Uterus (tissue), 2 donors: ENCODE results near the gene DPP4.

Experiments
- CTCF ChIP-seq, 4 experiments: fragments of 200-600 bp in 2 of 4; fragments of 450-650 bp in 2 of 4; sonication (generic) in 2 of 4; IDR thresholded peaks; one replicate each; pipeline ENCODE4 v1.5.1; 2016 to 2019; ENCODE audit warnings: antibody characterized with exemption in 4 of 4, mild to moderate bottlenecking in 2 of 4, moderate library complexity in 1 of 4
- POLR2A ChIP-seq, 2 donors: fragments of 450-650 bp; IDR thresholded peaks; one replicate each; pipeline ENCODE4 v1.6.1; 2016; ENCODE audit warnings: antibody characterized with exemption in 2 of 2, mild to moderate bottlenecking in 1 of 2, moderate library complexity in 1 of 2

GRCh38 chr2:162018530-162018929 is 55.5 kb downstream of the DPP4 start:
- no peak for TF ChIP-seq CTCF (IDR thresholded peaks at IDR 0.05)
- TF ChIP-seq POLR2A (IDR thresholded peaks at IDR 0.05): no peak
